GM12878 (cell line): ENCODE data around the gene MTRF1L.

Source experiments
- ASH2L ChIP-seq: fragments of 300-600, 200-600 bp; sonication (generic); IDR thresholded peaks from 2 replicates; pipeline ENCODE4 v1.6.1; 2017; ENCODE audit warnings: low read depth, mild to moderate bottlenecking, borderline replicate concordance
- CBX3 ChIP-seq: fragments of 200-600 bp; sonication (generic); IDR thresholded peaks from 2 replicates; pipeline ENCODE4 v1.6.1; 2016; ENCODE audit warnings: low read depth, borderline replicate concordance
- DPF2 ChIP-seq: fragments of 450-650 bp; IDR thresholded peaks from 2 replicates; pipeline ENCODE4 v1.6.1; 2017; ENCODE audit warnings: mild to moderate bottlenecking
- EP300 ChIP-seq, 2 experiments: fragments of 150-350 bp in 1 of 2; IDR thresholded peaks; 2 replicates each; pipeline ENCODE4 v1.6.1; 2011 to 2012; ENCODE audit warnings: low read depth in 2 of 2, low read length in 2 of 2, borderline replicate concordance in 1 of 2, improper control_type of control experiment in 1 of 2, inconsistent platforms in 1 of 2; ENCODE audit not compliant: control insufficient read depth in 1 of 2
- HDAC2 ChIP-seq: fragments of 200-600 bp; sonication (generic); IDR thresholded peaks from 2 replicates; pipeline ENCODE4 v1.6.1; 2017
- NFIC ChIP-seq: IDR thresholded peaks from 2 replicates; pipeline ENCODE4 v1.6.1; 2012; ENCODE audit warnings: low read depth, mild to moderate bottlenecking, inconsistent platforms, low read length, moderate library complexity
- POLR2A ChIP-seq: IDR thresholded peaks from 2 replicates; pipeline ENCODE4 v1.6.1; 2011; ENCODE audit warnings: low read depth, mild to moderate bottlenecking, low read length
- POLR2AphosphoS5 ChIP-seq: IDR thresholded peaks from 2 replicates; pipeline ENCODE4 v1.6.1; 2011; ENCODE audit warnings: mild to moderate bottlenecking, low read length, inconsistent platforms
- SREBF2 ChIP-seq: IDR thresholded peaks from 2 replicates; pipeline ENCODE4 v1.6.1; 2012; ENCODE audit warnings: mild to moderate bottlenecking, low read length
- SRF ChIP-seq, 2 experiments: IDR thresholded peaks; 2 replicates each; pipeline ENCODE4 v1.6.1; 2011; ENCODE audit warnings: low read depth in 2 of 2, low read length in 2 of 2, mild to moderate bottlenecking in 1 of 2, moderate library complexity in 1 of 2
- ZSCAN29 ChIP-seq: fragments of 450-650 bp; IDR thresholded peaks from 2 replicates; pipeline ENCODE4 v1.6.1; 2017; ENCODE audit warnings: mild to moderate bottlenecking, moderate library complexity
- TF ChIP-seq, protein P1 (sequence below): fragments of 450-650 bp; IDR thresholded peaks from 2 replicates; pipeline ENCODE4 v1.6.1; 2016; ENCODE audit warnings: mild to moderate bottlenecking, moderate library complexity, borderline replicate concordance
- TF ChIP-seq, protein P2 (sequence below), 3 experiments: IDR thresholded peaks in 2 of 3; conservative IDR thresholded peaks in 1 of 3; 2 replicates each; pipeline ENCODE4 v1.5.1; 2011; ENCODE audit warnings: low read depth in 3 of 3, low read length in 3 of 3, mild to moderate bottlenecking in 3 of 3, control low read depth in 2 of 3, moderate library complexity in 2 of 3, inconsistent platforms in 1 of 3, mixed read lengths in 1 of 3; ENCODE audit not compliant: control insufficient read depth in 2 of 3, insufficient read depth in 1 of 3; ENCODE audit errors: extremely low read depth in 1 of 3

DNA sequence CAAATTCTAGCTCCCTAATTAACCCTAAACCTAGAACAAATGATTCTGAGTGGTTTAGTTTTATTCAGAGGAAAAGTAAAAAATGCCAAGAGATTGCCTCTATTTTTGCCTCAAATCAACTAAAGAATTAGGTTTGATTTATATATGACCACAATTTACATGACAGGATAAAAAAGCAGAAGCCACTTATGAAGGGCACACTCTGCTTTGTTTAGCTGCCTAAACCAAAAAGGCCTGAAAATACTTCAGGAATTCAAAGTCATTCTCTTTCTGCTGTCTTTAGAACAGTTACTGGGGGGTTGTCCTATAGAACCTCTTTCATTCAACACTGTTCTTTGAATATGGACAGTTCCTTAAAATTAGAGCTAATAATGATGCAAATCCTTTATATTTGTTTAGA is 25.0 kb downstream of the MTRF1L start:
- TF ChIP-seq, protein P1, sequence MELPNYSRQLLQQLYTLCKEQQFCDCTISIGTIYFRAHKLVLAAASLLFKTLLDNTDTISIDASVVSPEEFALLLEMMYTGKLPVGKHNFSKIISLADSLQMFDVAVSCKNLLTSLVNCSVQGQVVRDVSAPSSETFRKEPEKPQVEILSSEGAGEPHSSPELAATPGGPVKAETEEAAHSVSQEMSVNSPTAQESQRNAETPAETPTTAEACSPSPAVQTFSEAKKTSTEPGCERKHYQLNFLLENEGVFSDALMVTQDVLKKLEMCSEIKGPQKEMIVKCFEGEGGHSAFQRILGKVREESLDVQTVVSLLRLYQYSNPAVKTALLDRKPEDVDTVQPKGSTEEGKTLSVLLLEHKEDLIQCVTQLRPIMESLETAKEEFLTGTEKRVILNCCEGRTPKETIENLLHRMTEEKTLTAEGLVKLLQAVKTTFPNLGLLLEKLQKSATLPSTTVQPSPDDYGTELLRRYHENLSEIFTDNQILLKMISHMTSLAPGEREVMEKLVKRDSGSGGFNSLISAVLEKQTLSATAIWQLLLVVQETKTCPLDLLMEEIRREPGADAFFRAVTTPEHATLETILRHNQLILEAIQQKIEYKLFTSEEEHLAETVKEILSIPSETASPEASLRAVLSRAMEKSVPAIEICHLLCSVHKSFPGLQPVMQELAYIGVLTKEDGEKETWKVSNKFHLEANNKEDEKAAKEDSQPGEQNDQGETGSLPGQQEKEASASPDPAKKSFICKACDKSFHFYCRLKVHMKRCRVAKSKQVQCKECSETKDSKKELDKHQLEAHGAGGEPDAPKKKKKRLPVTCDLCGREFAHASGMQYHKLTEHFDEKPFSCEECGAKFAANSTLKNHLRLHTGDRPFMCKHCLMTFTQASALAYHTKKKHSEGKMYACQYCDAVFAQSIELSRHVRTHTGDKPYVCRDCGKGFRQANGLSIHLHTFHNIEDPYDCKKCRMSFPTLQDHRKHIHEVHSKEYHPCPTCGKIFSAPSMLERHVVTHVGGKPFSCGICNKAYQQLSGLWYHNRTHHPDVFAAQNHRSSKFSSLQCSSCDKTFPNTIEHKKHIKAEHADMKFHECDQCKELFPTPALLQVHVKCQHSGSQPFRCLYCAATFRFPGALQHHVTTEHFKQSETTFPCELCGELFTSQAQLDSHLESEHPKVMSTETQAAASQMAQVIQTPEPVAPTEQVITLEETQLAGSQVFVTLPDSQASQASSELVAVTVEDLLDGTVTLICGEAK, result no peak
- no peak for TF ChIP-seq SREBF2
- TF ChIP-seq, protein P2, sequence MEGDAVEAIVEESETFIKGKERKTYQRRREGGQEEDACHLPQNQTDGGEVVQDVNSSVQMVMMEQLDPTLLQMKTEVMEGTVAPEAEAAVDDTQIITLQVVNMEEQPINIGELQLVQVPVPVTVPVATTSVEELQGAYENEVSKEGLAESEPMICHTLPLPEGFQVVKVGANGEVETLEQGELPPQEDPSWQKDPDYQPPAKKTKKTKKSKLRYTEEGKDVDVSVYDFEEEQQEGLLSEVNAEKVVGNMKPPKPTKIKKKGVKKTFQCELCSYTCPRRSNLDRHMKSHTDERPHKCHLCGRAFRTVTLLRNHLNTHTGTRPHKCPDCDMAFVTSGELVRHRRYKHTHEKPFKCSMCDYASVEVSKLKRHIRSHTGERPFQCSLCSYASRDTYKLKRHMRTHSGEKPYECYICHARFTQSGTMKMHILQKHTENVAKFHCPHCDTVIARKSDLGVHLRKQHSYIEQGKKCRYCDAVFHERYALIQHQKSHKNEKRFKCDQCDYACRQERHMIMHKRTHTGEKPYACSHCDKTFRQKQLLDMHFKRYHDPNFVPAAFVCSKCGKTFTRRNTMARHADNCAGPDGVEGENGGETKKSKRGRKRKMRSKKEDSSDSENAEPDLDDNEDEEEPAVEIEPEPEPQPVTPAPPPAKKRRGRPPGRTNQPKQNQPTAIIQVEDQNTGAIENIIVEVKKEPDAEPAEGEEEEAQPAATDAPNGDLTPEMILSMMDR (IDR thresholded peaks at IDR 0.05 in 2 of 3, conservative IDR thresholded peaks at IDR 0.05 in 1 of 3; ENCODE audit: control insufficient read depth in 2 of 3, extremely low read depth in 1 of 3, insufficient read depth in 1 of 3, low read depth in 3 of 3, low read length in 3 of 3), result no peak
- no peak for TF ChIP-seq POLR2AphosphoS5
- no peak for TF ChIP-seq DPF2
- no peak for TF ChIP-seq POLR2A
- no peak for TF ChIP-seq ASH2L
- no peak for TF ChIP-seq HDAC2
- no peak for TF ChIP-seq SRF (IDR thresholded peaks at IDR 0.05; ENCODE audit: low read depth in 2 of 2, low read length in 2 of 2)
- TF ChIP-seq ZSCAN29, result no peak
- no peak for TF ChIP-seq NFIC
- TF ChIP-seq EP300 (IDR thresholded peaks at IDR 0.05; ENCODE audit: borderline replicate concordance in 1 of 2, control insufficient read depth in 1 of 2, low read depth in 2 of 2, low read length in 2 of 2), result no peak
- no peak for TF ChIP-seq CBX3
